ENCODE data around the gene HTR6.

- TF ChIP-seq EZH2 (IDR thresholded peaks at IDR 0.05; ENCODE audit: low read length, missing control alignments) = no peak
- TF ChIP-seq CTCF (conservative IDR thresholded peaks at IDR 0.05 in 1 of 2, IDR thresholded peaks at IDR 0.05 in 1 of 2; ENCODE audit: low read depth in 1 of 2, low read length in 2 of 2) = no peak
Observed at GRCh38 chr1:19656780-19657466, 7.8 kb upstream of the HTR6 start.

Data from fibroblast of lung (primary cell).